Measurements from ENCODE around the gene WDR73.
"Not testable (repeated sequence)": the region's sequence is repeated elsewhere in the genome, so short reads cannot be mapped to it uniquely, and the experiment has no call there.

The WDR73 gene

DNA sequence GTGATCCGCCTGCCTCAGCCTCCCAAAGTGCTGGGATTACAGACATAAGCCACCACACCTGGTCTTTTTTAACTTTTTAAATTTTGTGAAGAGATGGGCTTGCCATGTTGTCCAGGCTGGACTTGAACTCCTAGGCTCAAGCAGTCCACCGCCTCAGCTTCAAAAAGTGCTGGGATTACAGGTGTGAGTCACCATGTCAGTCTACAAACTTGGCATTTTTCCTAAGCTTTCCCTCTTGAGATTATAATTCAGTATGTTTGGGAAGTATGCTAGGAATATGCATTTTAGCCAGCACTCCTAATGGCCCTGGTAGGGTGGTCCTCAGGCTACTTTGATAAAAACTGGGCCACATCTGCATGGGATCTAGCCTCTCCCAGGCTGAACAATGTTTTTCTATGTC is 4.4 kb downstream of the WDR73 start:
- in situ Hi-C loops (cut with HindIII; ENCODE audit: low sequenced_read_pairs), result no loop called here
- no peak overlapping the region for H3K4me3 ChIP-seq (ENCODE audit: low read depth, low read length)
- DNase-seq (ENCODE audit: low read depth), result no peak
- TF ChIP-seq, protein P1, sequence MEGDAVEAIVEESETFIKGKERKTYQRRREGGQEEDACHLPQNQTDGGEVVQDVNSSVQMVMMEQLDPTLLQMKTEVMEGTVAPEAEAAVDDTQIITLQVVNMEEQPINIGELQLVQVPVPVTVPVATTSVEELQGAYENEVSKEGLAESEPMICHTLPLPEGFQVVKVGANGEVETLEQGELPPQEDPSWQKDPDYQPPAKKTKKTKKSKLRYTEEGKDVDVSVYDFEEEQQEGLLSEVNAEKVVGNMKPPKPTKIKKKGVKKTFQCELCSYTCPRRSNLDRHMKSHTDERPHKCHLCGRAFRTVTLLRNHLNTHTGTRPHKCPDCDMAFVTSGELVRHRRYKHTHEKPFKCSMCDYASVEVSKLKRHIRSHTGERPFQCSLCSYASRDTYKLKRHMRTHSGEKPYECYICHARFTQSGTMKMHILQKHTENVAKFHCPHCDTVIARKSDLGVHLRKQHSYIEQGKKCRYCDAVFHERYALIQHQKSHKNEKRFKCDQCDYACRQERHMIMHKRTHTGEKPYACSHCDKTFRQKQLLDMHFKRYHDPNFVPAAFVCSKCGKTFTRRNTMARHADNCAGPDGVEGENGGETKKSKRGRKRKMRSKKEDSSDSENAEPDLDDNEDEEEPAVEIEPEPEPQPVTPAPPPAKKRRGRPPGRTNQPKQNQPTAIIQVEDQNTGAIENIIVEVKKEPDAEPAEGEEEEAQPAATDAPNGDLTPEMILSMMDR (IDR thresholded peaks at IDR 0.05; ENCODE audit: low read depth, low read length, missing control alignments), result no peak

DNA sequence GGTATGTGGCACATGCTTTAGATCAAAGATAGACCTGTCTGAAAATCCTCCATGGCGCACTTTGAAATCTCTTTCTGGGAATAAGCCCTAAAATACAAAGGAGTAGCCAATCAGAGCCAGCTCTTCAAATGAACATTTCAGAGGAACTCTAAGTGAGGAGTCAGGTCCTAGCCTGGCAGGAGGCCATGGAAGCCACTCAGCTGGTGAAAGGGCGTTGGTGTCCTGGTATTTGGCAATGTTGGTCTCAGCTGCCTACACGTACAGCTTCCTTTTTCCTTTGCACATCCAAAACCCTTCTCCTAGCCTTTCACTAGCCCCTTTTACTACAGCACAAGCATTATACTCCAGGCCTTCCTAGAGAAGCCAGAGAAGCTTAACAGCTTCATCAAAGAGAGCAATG is 5.5 kb downstream of the WDR73 start:
- TF ChIP-seq, protein P1 (IDR thresholded peaks at IDR 0.05; ENCODE audit: low read depth, low read length, missing control alignments), result no peak
- DNase-seq (ENCODE audit: low read depth), result no peak
- no peak overlapping the region for H3K4me3 ChIP-seq (ENCODE audit: low read depth, low read length)
- in situ Hi-C loops (cut with HindIII; ENCODE audit: low sequenced_read_pairs), result no loop called here

DNA sequence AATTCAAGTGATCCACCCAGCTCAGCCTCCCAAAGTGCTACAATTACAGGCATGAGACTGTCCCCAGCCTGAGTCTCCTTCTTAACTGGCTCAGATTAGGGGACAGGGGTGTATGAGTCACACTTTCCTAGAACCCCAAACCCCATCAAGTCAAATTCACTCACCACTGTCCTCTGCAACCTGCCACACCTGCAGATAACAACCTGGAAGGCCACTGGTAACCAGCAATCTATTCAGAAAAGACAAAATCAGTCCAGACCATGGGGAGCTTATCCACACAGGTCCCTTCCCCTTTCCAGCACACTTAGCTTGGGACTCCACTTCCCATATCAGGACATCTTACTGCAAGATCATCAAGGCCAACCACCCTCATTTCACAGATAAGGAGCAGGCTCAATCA is 6.4 kb downstream of the WDR73 start:
- TF ChIP-seq, protein P1 (IDR thresholded peaks at IDR 0.05; ENCODE audit: low read depth, low read length, missing control alignments), result no peak
- no peak overlapping the region for H3K4me3 ChIP-seq (ENCODE audit: low read depth, low read length)
- in situ Hi-C loops (cut with HindIII; ENCODE audit: low sequenced_read_pairs), result no loop called here
- no peak for DNase-seq (ENCODE audit: low read depth)

DNA sequence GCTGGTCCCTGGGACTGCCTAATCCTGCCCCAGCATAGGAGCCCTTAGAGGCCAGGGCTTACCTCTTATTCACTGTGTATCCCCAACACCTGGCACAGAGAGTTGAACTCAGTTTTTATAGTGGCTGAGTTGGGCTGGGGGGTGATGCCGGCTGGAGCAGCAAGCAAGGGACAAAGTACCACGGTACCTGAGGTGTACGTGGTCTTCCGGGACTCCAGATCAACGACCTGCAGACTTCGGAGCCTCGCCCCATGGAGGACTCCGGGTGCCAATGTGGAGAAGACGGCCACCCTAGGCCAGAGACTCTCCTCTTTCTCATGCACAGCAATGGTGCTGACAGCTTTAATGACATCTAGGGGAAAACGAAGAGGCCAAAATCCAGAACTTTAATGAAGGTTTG is 8.1 kb downstream of the WDR73 start:
- H3K4me3 ChIP-seq (ENCODE audit: low read depth, low read length), result no peak overlapping the region
- no peak for DNase-seq (ENCODE audit: low read depth)
- TF ChIP-seq, protein P1 (IDR thresholded peaks at IDR 0.05; ENCODE audit: low read depth, low read length, missing control alignments), result no peak
- in situ Hi-C loops (cut with HindIII; ENCODE audit: low sequenced_read_pairs), result no loop called here

DNA sequence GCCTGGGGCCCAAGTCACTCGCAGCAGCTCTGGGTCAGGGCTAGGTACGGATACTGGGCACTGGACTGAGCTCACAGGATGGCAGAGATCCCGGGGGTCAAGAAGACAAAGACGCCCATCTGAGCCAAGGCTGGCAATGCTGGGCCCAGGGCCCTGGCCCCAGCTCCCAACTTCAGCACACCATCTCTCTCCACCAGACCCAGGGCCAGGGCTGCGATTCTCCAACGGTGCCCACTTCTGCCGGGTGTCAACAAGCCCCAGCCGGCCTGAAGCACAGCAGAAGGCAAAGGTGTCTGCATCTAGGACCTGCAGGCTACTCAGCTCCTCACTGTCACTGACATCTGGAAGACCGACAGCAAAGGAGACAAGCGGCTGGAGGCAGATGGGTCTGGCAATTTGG is 8.6 kb downstream of the WDR73 start:
- in situ Hi-C loops (cut with HindIII; ENCODE audit: low sequenced_read_pairs), result no loop called here
- H3K4me3 ChIP-seq (ENCODE audit: low read depth, low read length), result no peak overlapping the region
- no peak for DNase-seq (ENCODE audit: low read depth)
- TF ChIP-seq, protein P1 (IDR thresholded peaks at IDR 0.05; ENCODE audit: low read depth, low read length, missing control alignments), result no peak

DNA sequence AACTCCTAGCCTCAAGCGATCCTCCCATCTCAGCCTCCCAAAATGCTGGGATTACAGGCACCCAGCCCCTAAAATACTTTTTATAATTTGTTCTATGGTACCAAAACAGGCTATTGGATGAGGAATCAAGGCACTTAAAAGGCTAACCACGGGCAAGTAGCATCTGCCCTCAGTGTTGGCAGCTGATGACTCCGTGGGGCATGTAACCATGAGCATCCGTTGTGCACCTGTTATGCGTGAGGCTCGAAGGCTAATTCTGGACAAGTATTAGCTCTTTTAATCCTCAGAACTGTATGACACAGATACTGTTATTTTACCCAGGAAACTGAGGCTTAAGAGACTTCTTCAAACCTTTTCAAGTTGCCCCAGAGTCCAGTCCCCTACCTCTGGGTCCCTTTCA is 10.2 kb downstream of the WDR73 start:
- no peak overlapping the region for H3K4me3 ChIP-seq (ENCODE audit: low read depth, low read length)
- in situ Hi-C loops (cut with HindIII; ENCODE audit: low sequenced_read_pairs), result no loop called here
- TF ChIP-seq, protein P1 (IDR thresholded peaks at IDR 0.05; ENCODE audit: low read depth, low read length, missing control alignments), result no peak
- no peak for DNase-seq (ENCODE audit: low read depth)

DNA sequence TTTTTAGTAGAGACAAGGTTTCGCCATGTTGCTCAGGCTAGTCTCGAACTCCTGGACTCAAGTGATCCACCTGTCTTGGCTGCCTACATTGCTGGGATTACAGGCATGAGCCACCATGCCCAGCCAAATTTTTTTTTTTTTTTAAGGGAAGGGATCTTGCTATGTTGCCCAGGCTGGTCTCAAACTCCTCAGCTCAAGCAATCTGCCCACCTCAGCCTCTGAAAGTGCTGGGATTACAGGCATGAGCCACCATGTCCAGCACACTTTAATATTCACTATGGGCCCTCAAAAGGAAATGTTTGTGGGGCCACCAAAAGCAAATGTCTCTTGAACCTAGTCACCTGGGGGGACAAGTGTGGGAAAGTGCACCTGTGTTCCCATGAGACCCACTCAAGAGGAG is 11.4 kb downstream of the WDR73 start:
- in situ Hi-C loops (cut with HindIII; ENCODE audit: low sequenced_read_pairs); DNase-seq (ENCODE audit: low read depth); H3K4me3 ChIP-seq (ENCODE audit: low read depth, low read length): not testable (repeated sequence)

DNA sequence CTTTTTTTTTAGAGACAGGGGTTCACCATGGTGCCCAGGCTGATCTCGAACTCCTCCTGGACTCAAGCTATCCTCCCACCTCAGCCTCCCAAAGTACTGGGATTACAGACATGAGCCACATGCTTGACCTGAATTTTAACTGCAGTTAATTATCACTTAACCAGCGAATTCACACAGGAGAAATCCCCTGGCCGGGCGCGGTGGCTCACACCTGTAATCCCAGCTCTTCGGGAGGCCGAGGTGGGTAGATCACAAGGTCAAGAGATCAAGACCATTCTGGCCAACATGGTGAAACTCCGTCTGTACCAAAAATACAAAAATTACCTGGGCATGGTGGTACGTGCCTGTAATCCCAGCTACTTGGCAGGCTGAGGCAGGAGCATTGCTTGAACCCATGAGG is 12.2 kb downstream of the WDR73 start:
- in situ Hi-C loops (cut with HindIII; ENCODE audit: low sequenced_read_pairs); H3K4me3 ChIP-seq (ENCODE audit: low read depth, low read length); DNase-seq (ENCODE audit: low read depth): not testable (repeated sequence)
